ENCODE results near the gene RHBDD3. TPM values are rescaled to one million over a fixed set of nuclear protein-coding genes. Genes with fewer than 3 reads are reported as not detected.

Gene RHBDD3
- total and polyA plus RNA-seq, 11 donors, result 10.9 to 29.5 (median 13.7) TPM

DNA sequence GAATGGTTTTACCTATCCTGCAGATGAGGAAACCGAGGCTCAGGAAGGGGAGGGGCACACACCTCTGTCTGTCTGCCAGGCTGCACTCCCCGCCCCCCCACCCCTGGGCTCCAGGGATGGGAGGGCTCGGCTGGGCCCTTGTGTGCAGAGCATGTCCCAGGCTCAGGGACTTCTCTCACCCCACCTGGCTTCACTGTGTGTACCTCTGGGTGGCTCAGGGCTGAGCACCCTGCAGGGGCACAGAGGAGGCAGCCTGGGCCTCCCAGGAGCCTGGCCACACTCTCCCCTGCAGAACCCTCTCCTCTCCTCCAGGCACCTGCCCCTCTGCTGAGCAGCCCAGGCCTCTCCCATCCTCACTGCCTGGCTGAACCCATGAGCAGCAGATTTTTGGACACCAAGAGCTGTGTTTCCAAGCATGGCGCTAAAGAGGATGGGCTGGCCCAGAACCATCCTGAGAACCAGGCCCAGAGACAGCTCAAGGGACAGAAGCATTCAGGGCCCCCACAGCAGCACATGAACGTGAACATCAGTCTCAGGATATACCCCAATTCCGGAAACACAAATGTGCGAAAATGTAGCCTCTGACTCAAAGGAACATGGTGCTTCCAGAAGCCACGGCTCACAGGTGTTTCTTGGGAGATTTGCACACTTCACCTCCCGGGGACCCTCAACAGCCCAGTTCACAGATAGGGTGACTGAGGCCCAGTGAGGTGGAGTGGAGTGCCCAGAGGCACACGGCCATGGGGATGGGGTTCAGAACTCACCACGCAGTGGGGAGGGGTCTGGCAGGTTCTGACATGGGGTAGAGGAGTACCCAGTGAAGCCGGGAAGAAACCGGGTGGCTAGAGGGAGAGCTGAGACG, 51.5 kb downstream of the RHBDD3 start:
- no peak overlapping the region for H3K27ac ChIP-seq
- intact Hi-C loops (cut with DNase I), result no loop called here
- TF ChIP-seq, protein P1, sequence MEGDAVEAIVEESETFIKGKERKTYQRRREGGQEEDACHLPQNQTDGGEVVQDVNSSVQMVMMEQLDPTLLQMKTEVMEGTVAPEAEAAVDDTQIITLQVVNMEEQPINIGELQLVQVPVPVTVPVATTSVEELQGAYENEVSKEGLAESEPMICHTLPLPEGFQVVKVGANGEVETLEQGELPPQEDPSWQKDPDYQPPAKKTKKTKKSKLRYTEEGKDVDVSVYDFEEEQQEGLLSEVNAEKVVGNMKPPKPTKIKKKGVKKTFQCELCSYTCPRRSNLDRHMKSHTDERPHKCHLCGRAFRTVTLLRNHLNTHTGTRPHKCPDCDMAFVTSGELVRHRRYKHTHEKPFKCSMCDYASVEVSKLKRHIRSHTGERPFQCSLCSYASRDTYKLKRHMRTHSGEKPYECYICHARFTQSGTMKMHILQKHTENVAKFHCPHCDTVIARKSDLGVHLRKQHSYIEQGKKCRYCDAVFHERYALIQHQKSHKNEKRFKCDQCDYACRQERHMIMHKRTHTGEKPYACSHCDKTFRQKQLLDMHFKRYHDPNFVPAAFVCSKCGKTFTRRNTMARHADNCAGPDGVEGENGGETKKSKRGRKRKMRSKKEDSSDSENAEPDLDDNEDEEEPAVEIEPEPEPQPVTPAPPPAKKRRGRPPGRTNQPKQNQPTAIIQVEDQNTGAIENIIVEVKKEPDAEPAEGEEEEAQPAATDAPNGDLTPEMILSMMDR (IDR thresholded peaks at IDR 0.05), result no peak
- TF ChIP-seq POLR2A (IDR thresholded peaks at IDR 0.05), result no peak
- no peak overlapping the region for H3K4me3 ChIP-seq
- H3K27me3 ChIP-seq, result no peaks in the 10 kb centered on the region
- no peak for DNase-seq
- H3K4me1 ChIP-seq, result no peaks in the 10 kb centered on the region
- H3K36me3 ChIP-seq, result no peaks in the 10 kb centered on the region
- no peak for ATAC-seq
- H3K9me3 ChIP-seq, result no peaks in the 10 kb centered on the region
- 85 to 89% (median 87%) methylated on average over 12 to 14 of the region's 14 CpGs for WGBS, 4 donors

DNA sequence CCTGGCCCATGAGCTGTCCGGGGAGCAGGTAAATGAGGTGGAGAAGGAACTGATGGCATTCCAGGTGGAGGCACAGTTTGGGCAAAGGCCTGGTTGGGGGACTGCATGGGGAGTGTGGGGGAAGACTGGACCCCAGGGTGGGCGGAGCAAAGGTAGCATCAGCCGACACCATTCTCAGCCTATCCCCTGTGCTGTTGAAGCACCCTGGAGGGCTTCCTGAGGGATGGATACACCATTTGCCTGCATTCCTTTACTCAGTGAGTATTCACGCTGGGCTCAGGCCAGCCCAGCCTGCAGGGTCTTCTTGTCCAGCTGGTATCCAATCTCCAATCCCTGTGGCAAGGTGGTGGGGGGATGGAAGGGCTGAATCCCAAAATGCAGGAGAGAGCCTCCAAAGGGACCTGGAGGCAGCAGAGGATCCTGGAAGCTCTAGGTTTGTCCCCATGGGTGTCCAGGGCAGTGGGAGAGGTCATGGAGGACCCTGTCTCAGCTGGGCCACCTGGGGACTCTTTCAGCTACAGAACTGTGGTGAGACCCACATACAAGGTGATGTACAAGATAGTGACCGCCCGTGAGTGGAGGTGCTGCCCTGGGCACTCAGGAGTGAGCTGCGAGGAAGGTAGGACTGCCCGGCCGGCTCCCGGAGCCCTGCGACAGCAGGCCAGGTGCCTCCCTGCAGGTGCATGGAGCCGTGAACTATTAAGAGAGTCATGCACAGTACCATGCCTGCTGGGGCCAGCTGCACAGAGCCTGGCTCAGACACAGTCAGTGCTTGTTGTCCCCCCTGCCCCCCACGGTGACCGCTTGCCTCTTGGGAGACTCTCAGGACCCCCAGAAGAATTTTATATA, 52.5 kb downstream of the RHBDD3 start:
- no peaks in the 10 kb centered on the region for H3K27me3 ChIP-seq
- no peaks in the 10 kb centered on the region for H3K9me3 ChIP-seq
- intact Hi-C loops (cut with DNase I), result no loop called here
- H3K4me1 ChIP-seq, result no peaks in the 10 kb centered on the region
- no peaks in the 10 kb centered on the region for H3K36me3 ChIP-seq
- DNase-seq (no peak), ATAC-seq (no peak)
- no peak for TF ChIP-seq POLR2A (IDR thresholded peaks at IDR 0.05)
- TF ChIP-seq, protein P1 (IDR thresholded peaks at IDR 0.05), result no peak
- no peak overlapping the region for H3K27ac ChIP-seq
- WGBS, 4 donors, result 94 to 95% (median 94%) methylated on average over 6 to 14 of the region's 14 CpGs
- no peak overlapping the region for H3K4me3 ChIP-seq

DNA sequence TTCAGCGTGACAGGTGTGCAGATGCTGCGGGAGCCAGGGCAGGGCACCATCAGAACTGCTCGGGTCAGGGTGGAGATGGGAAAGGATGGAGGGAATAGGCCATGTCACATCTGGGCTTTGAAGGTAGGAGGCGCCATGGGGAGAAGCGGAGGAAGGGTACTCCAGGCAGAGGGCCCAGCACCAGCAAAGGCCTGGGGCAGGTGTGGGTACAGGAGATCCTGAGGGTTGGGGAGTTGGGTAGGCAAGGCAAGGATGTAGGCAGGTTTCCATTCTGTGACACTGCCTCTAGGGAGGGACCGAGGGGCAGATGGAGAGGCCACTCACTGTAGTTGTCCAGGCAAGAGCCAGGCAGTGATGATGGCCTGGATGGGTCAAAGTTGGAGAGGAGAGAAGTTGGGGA, 53.5 kb downstream of the RHBDD3 start:
- Histone ChIP-seq H3K27ac (no peak overlapping the region), H3K4me3 (no peak overlapping the region), H3K4me1 (no peaks in the 10 kb centered on the region), H3K36me3 (no peaks in the 10 kb centered on the region), H3K27me3 (no peaks in the 10 kb centered on the region), H3K9me3 (no peaks in the 10 kb centered on the region)
- 95 to 100% (median 97%) methylated on average over 6 of the region's 6 CpGs for WGBS, 4 donors
- intact Hi-C loops (cut with DNase I), result no loop called here
- DNase-seq (peak in 1 of 5 donors; percentile 28), ATAC-seq (no peak)
- TF ChIP-seq, protein P1 (IDR thresholded peaks at IDR 0.05), result no peak
- no peak for TF ChIP-seq POLR2A (IDR thresholded peaks at IDR 0.05)

DNA sequence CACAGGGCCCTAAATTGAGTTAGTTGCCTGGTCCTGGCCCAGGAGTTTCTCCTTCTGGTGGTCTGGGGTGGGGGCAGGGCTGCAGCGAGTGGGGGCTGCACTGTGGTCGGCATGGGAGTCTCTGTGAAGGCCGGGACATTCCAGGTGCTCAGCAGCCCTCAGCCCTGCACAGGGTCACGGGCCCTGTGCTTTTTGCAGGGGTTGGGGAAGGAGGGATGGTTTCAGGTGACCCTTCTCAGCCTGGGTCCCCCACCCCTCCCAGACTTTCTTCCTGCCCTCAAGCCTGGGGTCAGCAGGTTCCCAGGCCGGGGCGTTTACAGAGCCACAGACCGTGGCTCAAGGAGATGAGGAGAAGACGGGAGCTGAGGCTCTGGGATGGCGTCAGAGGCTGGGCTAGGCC, 54.3 kb downstream of the RHBDD3 start:
- Histone ChIP-seq H3K4me1 (no peaks in the 10 kb centered on the region), H3K36me3 (no peaks in the 10 kb centered on the region), H3K4me3 (no peak overlapping the region), H3K9me3 (no peaks in the 10 kb centered on the region), H3K27ac (no peak overlapping the region), H3K27me3 (no peaks in the 10 kb centered on the region)
- 85 to 94% (median 91%) methylated on average over 9 of the region's 9 CpGs for whole genome bisulfite sequencing, 4 donors
- DNase-seq (peak in 1 of 5 donors; percentile 47), ATAC-seq (no peak)
- intact Hi-C loops (cut with DNase I), result no loop called here
- TF ChIP-seq, protein P1 (IDR thresholded peaks at IDR 0.05), result no peak
- TF ChIP-seq POLR2A (IDR thresholded peaks at IDR 0.05), result no peak

Measured in heart left ventricle (tissue), 16 donors.